Medulla oblongata (tissue), 1 donor: ENCODE measurements around the gene ASIC1.

Experiments
- DNase-seq: peaks from one replicate; pipeline ENCODE4 v3.0.0-alpha.2; 2015; ENCODE audit errors: extremely low spot score

Gene ASIC1

DNA sequence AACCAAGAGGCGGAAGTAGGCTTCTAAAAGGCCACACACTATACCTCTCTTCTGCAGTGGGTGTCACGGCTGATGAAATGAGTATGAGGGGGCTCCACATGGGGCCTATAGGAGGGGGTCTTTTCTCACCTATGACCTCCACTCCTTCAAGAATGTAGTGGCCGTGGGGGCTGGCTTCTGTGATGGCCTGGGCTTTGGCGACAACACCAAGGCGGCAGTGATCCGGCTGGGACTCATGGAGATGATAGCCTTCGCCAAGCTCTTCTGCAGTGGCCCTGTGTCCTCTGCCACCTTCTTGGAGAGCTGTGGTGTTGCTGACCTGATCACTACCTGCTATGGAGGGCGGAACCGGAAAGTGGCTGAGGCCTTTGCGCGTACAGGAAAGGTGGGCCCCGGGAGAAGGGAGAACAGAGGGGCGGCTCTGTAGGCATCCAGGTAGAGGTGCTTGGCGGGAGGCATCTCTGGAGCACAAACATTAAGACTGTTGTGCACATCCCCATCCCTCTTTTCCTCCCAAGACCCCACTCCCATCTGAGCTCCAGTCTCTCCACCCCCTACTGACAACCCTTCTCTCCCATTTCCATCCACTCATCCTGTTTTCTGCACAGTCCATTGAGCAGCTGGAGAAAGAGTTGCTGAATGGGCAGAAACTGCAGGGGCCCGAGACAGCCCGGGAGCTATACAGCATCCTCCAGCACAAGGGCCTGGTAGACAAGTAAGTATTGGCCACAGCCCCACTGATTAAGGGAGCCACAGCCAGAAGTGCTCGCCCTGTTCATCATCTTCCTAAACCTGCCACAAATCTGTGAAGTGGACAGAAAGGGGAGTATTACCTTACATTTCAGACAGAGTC is 50.2 kb downstream of the ASIC1 start:
- no peak for DNase-seq

GRCh38 chr12:50109319-50109718 is 51.9 kb downstream of the ASIC1 start:
- no peak for DNase-seq

DNA sequence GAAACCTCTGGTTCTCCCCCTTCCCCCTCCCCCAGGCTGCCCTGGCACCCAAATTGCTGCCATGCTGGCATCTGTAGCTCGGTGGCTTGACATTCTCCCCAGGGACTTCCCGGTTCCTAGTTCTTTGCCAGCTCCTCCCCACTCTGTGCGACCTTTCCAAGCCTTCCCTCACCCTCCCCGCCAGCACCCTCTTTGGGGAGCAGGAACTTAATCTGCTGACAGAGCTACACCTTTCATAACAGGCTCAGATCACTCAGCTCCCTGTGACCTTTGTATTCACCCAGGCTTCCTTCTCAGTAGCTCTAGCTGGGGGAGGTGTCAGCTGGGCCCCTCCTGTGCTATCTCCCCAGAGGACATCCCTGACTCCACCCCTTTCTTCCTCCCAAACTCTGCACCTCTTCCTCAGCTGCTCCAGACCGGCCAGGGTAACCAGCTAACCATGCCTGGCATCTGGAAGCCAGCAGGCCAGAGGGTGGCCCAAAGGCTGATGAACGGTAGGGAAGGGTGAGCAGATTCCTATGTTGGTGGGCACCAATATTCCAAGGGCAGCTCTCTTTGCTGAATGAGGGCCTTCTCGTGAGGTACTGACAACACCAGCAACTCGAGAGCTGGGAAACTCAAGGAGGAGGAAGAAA is 52.8 kb downstream of the ASIC1 start:
- DNase-seq, result peak; percentile 49

DNA sequence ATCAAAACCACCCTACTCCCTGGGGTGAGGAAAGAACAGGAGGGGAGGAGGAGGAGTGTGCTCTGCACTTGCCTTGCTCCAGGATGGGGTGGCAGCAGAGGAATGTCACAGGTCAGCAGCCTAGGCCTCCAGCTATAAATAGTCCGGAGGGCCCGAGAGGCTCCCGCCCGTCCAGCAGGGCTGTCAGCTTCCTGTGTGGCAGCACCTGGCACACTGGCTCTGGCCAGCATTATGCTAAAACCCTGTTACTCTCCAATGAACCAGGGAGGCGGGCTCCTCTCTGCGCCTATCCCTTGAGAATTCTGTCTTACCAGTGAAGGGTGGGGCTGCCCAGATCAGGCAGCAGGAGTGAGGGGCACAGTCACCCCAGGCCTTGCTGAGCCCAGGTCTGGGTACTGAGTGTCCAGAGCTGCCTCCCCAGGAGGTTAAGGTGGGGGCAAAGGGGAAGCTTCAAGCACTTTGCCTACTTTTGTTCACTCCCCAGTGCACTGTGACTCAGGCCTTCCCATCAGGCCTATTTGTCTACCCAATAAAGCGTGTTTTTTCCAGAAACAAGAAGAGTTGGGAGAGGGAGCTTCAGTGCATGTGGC is 53.5 kb downstream of the ASIC1 start:
- peak; percentile 51 for DNase-seq

GRCh38 chr12:50111395-50111692 is 53.9 kb downstream of the ASIC1 start:
- DNase-seq, result no peak

DNA sequence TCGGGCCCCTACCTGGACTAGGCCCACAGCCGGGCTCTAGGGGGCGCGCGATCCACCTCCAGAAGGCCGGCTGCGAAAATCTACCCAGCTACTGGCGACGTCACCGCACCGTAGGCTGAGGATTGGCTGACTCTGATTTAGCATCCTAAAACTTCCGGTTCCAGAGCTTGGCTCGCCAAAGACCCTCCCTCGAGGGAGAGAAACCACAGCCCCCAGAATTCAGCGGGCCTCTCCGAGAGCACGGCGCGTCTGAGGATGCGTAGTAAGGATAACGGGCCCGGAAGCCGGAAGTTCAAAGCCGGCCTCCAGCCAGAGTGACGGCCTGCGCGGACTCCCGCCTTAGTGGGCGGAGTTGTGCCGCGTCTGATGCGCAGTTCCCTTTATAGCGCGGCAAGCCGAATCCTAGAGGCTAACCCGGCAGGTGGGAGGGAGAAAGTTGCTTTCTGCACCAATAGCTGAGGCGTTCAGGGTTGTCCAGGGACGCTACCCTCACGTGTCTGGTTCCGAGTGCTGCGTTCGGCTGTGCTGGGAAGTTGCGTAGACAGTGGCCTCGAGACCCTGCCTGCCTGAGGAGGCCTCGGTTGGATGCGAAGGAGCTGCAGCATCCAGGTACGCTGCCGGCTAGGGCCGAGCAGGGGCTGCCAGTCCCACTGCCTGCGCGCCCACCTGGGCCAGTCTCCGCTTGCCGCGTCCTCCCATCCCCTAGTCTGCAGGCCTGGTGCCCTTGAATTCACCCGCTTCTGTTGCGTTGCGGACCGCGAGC is 54.5 kb downstream of the ASIC1 start, which contains the start of gene COX14:
Gene COX14, plus strand, starts transcription at position 544 of the 763 bp plus-strand sequence. CDS start 7,808 bp downstream, outside the sequence.
- peak; percentile 100 for DNase-seq

GRCh38 chr12:50112456-50113218 is 55.2 kb downstream of the ASIC1 start:
- peak; percentile 53 for DNase-seq

DNA sequence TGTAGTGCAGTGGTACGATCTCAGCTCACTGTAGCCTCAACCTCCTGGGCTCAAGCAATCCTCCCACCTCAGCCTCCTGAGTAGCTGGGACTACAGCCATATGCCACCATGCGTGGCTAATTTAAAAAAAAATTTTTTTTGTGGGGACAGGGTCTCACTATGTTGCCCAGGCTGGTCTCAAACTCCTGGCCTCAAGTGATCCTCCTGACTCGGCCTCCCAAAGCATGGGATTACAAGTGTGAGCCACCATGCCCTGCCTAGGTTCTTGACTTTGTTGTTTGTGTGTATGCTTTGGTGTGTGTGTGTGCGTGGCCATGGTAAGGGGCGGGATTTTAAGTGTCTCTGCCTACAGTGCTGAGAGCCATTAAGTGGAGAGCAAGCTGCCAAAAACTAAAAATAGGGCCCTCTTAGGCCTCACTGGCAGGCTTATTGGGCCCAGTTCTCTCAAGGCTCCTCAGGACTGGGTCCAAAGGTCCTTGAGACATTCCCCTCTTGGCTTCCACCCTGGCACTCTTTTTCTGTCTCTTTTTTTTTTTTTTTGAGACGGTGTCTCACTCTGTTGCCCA is 59.7 kb downstream of the ASIC1 start:
- peak; percentile 47 for DNase-seq

DNA sequence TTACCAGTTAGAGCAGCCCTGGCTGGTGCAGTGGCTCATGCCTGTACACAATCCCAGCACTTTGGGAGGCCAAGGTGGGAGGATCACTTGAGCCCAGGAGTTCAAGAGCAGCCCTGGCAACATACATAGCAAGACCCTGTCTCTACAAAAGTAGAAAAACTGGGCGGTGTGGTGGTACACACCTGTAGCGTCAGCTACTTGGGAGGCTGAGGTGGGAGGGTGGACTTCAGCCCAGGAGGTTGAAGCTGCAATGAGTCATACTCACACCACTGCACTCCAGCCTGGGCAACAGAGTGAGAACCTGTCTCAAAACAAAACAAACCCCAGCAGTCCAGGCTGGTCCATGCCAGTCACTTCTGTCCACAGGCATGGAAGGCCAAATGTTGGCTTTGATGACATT is 62.0 kb downstream of the ASIC1 start:
- DNase-seq, result no peak

DNA sequence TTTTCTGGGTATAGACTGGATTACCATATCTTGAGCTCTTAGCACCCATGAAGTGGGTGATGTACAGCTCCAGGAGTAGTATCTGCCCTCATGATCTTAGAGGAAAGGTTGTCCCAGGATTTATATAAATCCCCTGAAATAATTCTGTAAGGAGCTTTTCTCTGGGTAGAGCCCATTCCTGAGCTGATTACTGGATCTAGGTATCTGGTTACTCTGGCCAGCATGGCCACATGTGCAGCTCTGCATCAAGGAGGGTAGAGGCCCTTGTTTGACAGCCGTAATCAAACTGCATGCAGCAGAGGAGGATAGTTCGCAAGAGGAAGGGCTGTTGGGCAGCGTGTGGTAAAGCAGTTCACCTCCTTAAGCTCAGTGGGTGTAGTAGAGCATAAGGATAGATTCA is 63.1 kb downstream of the ASIC1 start:
- DNase-seq, result no peak

- DNase-seq, result no peak
Observed at GRCh38 chr12:50120953-50121352, 63.6 kb downstream of the ASIC1 start.

DNA sequence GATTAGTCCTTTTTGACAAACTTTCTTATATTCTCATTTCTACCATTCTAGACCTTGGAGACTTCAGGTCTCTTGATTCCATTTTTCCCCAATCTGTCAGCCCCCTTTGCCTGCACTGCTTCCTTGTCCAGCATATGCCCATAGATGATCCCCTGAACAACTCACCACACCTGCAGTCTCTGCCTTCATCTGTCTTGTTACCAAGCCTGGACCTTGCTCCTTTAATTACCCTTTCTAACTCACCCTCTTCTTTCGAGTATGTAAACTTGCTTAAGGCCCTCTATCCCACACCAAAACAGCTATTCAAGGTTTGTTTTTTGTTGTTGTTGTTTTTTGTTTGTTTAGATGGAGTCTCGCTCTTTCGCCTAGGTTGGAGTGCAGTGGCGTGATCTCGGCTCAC is 64.2 kb downstream of the ASIC1 start:
- no peak for DNase-seq

GRCh38 chr12:50123203-50123602 is 65.8 kb downstream of the ASIC1 start:
- no peak for DNase-seq

- no peak for DNase-seq
Observed at GRCh38 chr12:50127546-50127945, 70.2 kb downstream of the ASIC1 start.

DNA sequence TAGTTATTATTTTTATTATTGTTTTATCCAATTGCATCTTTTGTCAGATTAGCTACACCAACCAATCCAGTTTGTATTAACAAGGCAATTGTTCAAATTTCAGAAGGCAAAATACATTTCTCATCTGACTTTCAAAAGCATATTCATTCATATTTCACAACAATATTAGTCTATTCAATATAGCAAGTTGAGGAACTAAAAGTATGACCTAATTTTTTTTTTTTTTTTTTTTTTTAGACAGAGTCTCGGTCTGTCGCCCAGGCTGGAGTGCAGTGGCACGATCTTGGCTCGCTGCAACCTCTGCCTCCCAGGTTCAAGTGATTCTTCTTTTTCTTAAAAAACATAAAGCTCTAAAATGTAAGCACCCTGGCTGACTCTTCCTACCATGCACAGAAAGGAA is 71.9 kb downstream of the ASIC1 start:
- DNase-seq, result no peak

- DNase-seq, result peak; percentile 45
Observed at GRCh38 chr12:50132505-50133135, 75.2 kb downstream of the ASIC1 start.
